Fibroblast of peridontal ligament (primary cell): Measurements from ENCODE around the gene RYR1.
"Not testable (repeated sequence)": the region's sequence is repeated elsewhere in the genome, so short reads cannot be mapped to it uniquely, and the experiment has no call there.

Experiments
- DNase-seq: peaks from one replicate; pipeline ENCODE4 v3.0.0-alpha.2; 2010; ENCODE audit errors: extremely low read depth

RYR1 gene

DNA sequence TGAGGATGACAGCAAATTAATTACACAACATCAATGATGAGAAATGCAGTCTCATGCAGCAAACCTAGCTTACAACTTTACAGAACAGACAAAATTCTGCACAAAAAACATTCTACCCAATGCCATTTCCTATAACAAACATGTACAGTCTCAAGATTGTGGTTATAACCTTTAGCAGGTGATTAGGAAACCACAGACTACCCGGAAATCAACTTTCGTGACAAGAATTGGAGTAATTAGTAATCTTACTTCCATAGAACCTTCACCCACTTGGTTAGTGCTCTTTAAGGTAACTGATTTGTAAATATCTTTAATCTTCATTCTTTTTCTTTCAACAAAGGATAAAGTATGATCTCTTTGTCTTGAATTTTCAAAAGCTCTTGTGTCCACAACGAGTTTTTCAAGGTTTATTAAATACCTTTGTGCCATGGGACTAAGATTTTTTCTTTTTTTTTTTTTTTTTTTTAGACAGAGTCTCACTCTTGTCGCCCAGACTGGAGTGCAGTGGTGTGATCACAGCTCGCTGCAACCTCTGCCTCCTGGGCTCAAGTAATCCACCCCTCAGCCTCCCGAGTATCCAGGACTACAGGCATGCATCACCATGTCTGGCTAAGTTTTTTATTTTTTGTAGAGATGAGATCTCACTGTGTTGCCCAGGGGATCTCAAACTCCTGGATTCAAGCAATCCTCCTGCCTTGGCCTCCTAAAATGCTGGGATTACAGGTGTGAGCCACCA lies 105.5 kb downstream of the RYR1 start:
- DNase-seq, result no peak

DNA sequence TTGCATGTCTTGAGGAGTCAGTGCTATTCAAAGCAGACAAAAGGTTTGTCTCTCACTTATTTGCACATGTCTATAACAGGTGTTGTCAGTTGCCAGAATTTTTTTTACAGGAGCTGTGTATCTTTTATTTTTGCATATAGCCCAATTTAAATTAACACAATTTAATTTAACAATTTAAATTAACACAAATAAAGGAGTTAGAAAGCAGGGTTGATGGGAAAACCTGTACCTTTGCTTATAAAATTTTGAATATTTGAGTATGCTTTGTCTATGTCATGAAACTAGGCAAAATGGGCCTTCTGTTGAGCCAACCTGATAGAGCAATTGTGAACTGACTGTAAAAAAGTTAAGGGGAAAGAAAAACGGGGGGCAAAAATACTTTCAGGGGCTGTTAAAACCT lies 106.3 kb downstream of the RYR1 start:
- no peak for DNase-seq

GRCh38 chr19:38542040-38542439 lies 108.5 kb downstream of the RYR1 start:
- DNase-seq, result no peak

DNA sequence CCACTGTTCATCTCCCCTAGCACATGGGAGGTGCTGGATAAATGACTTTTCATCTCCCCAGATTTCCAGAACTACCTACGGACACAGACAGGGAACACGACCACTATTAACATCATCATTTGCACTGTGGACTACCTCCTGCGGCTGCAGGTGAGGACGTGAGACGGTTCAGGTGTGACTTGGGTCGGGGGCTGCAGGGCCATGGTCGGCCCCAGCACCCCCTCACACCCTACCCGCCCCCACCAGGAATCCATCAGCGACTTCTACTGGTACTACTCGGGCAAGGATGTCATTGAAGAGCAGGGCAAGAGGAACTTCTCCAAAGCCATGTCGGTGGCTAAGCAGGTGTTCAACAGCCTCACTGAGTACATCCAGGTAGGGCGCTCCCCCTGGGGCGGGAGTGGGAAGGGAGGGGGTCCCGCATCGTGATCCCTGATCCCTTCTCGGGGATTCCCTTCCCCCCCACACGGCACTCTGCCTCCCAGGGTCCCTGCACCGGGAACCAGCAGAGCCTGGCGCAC lies 109.9 kb downstream of the RYR1 start:
- DNase-seq, result no peak

DNA sequence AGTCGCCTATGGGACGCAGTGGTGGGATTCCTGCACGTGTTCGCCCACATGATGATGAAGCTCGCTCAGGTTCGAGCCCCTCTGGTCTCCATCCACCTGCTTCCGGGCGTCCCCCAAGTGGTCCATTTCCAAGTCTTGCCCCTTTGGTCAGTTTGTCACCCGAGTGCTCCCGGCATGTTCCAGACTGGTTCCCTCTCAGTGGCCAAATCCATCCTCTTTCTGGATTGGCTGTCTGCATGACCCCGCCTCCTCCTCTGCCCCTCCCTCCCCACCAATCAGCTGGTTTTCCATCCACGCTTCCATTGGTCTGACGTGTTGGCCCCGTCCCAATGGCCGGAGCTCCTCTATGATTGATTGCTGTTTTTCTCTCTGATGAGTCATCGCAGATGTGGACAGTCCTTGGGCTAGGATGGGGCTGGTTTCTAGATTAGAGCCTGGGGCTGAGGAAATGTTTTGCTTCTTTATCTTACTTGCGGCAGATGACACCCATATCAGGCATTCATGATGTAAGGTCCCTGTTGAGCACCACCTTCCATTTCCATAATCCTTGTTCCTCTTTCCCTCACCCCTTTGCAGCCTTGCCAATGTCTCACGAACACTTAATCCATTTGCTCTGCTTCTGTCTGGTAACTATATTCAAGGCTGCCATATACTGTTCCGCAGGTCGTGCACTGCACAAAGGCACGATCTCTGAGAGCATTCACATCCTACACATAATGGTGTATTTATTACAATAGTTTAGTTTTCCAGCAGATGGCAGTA lies 110.5 kb downstream of the RYR1 start:
- DNase-seq, result peak; percentile 60

DNA sequence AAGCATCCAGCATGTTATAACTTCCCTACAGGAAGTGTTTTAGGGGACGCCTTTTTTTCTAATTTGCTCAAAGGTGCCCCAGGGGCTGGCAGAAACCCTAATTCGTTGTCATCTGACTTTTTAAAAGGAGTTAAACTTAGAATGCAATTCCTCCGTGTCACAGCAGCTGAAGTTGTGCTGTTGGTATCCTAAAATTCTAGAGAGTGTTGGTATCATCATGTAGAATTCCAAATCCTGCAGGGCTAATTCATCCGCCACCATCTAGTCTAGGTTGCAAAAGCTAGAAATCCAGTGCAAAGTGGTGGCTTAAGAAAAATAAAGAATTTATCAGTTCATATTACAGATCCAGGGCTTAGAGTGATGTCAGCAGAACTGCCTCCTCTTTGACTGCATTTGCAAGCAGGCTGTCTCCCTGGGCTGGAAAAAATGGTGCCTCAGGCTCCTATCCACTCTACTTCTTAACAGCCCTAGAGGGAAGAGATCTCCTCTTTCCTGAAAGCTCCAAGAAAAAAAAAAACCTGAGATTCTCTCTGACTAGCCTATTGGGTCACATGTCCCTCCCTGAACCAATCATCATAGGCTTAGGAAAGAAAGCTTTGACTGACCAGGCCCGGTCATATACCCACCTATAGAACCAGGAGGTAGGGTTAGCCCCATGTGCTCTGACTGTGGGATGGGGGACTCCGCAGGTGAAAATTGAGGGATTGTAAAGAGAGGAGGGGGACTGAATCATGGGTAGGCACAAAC lies 111.3 kb downstream of the RYR1 start:
- DNase-seq, result peak; percentile 76

GRCh38 chr19:38545596-38545995 lies 112.1 kb downstream of the RYR1 start:
- peak; percentile 67 for DNase-seq

DNA sequence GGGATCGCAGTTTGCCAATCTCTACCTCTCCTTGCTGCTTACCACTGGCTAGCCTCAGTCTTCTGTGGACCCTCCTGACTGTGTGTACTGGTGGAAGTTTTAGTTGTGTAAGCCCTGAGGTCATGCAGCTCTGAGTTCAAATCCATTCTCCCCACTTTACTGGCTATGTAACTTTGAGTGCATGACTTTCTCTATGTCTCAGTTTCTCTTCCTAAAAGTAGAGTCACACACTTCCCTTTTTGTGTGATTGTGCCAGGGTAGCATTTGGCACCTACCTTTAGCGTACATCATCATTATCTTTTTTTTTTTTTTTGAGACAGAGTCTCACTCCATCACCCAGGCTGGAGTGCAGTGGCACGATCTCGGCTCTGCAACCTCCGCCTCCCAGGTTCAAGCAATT lies 113.9 kb downstream of the RYR1 start:
- DNase-seq, result no peak

GRCh38 chr19:38549061-38549460 lies 115.6 kb downstream of the RYR1 start:
- no peak for DNase-seq

DNA sequence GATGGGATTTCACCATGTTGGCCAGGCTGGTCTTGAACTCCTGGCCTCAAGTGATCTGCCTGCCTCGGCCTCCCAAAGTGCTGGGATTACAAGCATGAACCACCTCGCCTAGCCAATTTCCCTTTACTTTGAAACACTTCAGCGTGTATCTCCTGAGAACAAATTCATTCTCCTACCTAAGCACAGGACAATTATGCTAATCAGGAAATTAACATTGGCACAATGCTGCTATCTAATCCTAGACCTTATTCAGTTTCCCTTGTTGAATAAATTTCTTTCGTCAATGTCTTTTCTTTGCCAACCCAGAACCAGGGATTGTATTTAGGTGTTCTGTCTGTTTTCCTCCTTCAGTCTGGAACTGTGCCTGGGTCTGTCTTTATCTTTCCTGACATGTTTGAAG lies 116.5 kb downstream of the RYR1 start:
- no peak for DNase-seq

DNA sequence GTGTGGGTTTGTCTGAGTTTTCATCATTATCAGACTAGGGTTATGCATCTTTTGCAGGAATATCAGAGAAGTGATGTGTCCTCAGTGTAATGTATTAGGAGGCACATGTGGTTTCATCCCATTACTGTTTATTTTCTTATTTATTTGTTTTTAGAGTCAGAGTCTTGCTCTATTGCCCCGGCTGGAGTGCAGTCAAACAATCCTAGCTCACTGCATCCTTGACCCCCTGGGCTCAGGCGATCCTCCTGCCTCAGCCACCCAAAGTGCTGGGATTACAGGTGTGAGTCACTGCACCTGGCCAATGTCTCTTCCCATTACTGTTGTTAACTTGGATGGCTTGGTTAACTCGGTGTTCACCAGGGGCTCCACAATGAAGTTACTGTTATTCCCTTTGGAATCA lies 116.9 kb downstream of the RYR1 start:
- DNase-seq, result no peak

- DNase-seq, result no peak
These were observed 117.9 kb downstream of the RYR1 start for GRCh38 chr19:38551450-38551813.

DNA sequence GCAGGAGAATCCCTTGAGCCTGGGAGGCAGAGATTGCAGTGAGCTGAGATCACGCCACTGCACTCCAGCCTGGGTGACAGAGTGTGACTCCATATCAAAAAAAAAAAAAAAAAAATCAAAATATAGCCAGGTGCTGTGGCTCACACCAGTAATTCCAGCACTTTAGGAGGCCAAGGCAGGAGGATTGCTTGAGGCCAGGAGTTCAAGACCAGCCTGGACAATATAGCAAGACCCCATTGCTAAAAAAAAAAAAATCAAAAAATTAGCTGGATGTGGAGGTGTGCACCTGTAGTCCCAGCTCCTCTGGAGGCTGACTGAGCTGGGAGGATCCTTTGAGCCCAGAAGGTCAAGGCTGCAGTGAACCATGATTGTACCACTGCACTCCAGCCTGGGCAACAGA lies 119.7 kb downstream of the RYR1 start:
- not testable (repeated sequence) for DNase-seq

DNA sequence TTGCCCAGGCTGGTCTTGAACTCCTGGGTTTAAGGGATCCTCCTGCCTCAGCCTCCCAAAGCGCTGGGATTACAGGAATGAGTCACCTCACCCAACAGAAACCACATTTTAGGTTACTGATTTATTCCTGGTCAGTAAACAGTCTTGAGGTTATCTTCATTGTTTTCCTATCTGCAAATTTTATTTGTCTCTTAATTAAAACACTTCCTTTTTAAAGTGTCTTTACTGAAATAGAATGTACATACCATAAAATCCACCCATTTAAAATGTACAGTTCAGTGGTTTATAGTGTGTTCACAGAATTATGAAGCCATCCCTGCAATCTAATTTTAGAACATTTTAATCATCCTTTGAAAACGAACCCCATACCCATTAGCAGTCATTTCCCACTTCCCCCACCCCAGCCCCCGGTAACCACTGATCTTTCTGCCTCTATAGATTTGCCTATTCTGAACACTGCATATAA lies 121.2 kb downstream of the RYR1 start:
- no peak for DNase-seq

DNA sequence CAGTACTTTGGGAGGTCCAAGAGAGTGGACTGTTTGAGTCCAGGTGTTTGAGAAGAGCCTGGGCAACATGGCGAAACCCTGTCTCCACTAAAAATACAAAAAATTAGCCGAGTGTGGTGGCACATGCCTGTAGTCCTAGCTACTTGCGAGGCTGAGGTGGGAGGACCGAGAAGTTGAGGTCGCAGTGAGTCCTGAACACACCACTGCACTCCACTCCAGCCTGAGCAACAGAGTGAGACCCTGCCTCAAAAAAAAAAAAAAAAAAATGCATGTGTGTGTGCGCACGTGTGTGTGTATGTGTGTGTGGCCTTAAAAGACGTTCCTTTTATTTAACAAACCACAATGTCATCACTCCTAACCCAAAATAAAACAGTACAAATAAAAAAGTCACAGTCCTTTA lies 121.7 kb downstream of the RYR1 start:
- DNase-seq, result no peak

DNA sequence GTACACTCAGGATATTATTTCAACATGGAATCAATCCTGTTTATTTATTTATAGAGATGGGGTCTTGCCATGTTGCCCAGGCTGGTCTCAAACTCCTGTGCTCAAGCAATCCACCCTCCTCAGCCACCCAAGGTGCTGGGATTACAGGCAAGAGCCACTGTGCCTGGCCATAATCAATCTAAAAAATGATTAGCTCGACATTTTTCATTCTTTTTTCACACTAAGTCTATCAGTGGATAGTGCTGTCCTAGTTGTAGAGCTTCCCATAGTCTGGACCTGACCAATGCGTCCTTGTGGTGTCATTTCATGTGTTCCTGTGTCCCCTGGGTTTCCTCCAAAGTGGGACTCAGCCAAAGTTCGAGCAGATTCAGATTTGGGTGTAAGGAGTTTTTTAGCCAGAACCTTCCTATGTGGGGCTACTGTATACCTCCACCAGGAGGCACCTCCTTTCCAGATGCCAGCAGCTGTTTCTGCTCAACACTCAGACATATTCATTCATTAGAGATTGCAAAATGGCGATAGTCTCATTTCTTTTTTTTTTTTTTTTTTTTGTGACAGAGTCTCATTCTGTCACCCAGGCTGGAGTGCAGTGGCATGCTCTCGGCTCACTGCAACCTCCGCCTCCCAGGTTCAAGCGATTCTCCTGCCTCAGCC lies 123.2 kb downstream of the RYR1 start:
- no peak for DNase-seq

DNA sequence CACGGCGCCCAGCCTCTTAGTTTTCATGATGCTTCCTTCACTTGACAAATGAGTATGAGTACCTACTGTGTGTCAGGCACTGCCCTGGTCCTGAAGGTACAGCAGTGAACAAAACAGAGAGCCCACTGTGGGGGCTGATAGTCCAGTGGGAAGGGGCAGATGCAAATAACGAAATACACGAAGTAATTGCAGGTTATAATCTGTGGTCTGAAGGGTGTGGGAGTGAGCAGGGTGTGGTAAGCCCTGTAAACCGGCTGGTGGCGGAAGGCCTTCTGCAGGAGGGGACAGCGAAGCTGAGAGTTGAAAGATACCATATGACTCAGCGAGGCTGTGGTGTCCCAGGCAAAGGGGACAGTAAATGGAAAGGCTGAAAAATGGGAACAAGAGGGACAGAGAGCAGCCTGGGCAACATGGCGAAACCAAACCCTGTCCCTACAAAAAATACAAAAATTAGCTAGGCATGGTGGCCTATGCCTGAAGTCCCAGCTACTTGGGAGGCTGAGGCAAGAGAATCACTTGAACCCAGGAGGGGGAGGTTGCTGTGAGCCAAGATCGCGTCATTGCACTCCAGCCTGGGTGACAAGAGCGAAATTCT lies 123.8 kb downstream of the RYR1 start:
- no peak for DNase-seq

- not testable (repeated sequence) for DNase-seq
These were observed 125.4 kb downstream of the RYR1 start for GRCh38 chr19:38558933-38559332.

- DNase-seq, result peak; percentile 35
These were observed 126.2 kb downstream of the RYR1 start for GRCh38 chr19:38559428-38560401.

GRCh38 chr19:38561053-38561606 lies 127.6 kb downstream of the RYR1 start:
- DNase-seq, result no peak
